GM18520 (cell line): ENCODE measurements around the gene APOC3.

Experiments used
- ATAC-seq: cut with Tn5 transposase; IDR thresholded peaks from one replicate; pipeline ENCODE4 v1.9.1; 2021; ENCODE audit not compliant: unreplicated experiment

Gene APOC3

GRCh38 chr11:116829525-116830183, at the start of gene APOC3:
APOC3 (plus strand) TSS chr11:116829907; CDS start chr11:116830583, 676 bp downstream.
- ATAC-seq, result no peak

GRCh38 chr11:116782728-116783127, 47.0 kb upstream of the APOC3 start:
- ATAC-seq, result no peak

- no peak for ATAC-seq
These were observed 43.4 kb upstream of the APOC3 start for GRCh38 chr11:116786326-116786725.

- ATAC-seq, result no peak
These were observed 42.7 kb upstream of the APOC3 start for GRCh38 chr11:116786966-116787365.

GRCh38 chr11:116787436-116787785, 42.3 kb upstream of the APOC3 start:
- no peak for ATAC-seq

GRCh38 chr11:116787786-116788486, 41.8 kb upstream of the APOC3 start, which contains the start of gene ZPR1:
ZPR1 (minus strand) TSS chr11:116788023; CDS start chr11:116787990, 33 bp downstream.
- ATAC-seq, result peak; percentile 64

GRCh38 chr11:116788534-116788933, 41.2 kb upstream of the APOC3 start:
- ATAC-seq, result no peak

GRCh38 chr11:116788975-116789374, 40.7 kb upstream of the APOC3 start:
- no peak for ATAC-seq

- no peak for ATAC-seq
These were observed 39.3 kb upstream of the APOC3 start for GRCh38 chr11:116790167-116791001.

GRCh38 chr11:116791002-116791812, 38.5 kb upstream of the APOC3 start:
- ATAC-seq, result no peak

- ATAC-seq, result no peak
These were observed 37.9 kb upstream of the APOC3 start, which contains the start of gene APOA5 for GRCh38 chr11:116791813-116792143. APOA5 (minus strand) TSS chr11:116791879; CDS start chr11:116791860, 19 bp downstream.

- no peak for ATAC-seq
These were observed 37.4 kb upstream of the APOC3 start for GRCh38 chr11:116792144-116792868.

GRCh38 chr11:116792869-116793771, 36.6 kb upstream of the APOC3 start:
- no peak for ATAC-seq

GRCh38 chr11:116793772-116794097, 36.0 kb upstream of the APOC3 start:
- ATAC-seq, result no peak

GRCh38 chr11:116794851-116795250, 34.9 kb upstream of the APOC3 start:
- no peak for ATAC-seq

GRCh38 chr11:116796548-116796947, 33.2 kb upstream of the APOC3 start:
- ATAC-seq, result no peak

GRCh38 chr11:116797816-116798215, 31.9 kb upstream of the APOC3 start:
- no peak for ATAC-seq

- ATAC-seq, result no peak
These were observed 31.3 kb upstream of the APOC3 start for GRCh38 chr11:116798368-116798767.

- no peak for ATAC-seq
These were observed 29.1 kb upstream of the APOC3 start for GRCh38 chr11:116800610-116801009.
